ENCODE data around the gene CLPSL1.

The CLPSL1 gene

GRCh38 chr6:35824552-35825192, 43.9 kb downstream of the CLPSL1 start:
- CTCF ChIA-PET: no interaction called here

GRCh38 chr6:35829306-35829705, 48.5 kb downstream of the CLPSL1 start:
- no peak overlapping the region for H3K4me3 ChIP-seq (ENCODE audit: low read depth, low read length)
- POLR2A ChIA-PET: interaction anchor here (0.6 kb wide), 1 partner anchor 202 kb away, joined by 3 read pairs; no protein-coding TSS in a partner anchor
- no peak for DNase-seq (ENCODE audit: low read depth, low spot score)
- no peak for TF ChIP-seq CTCF (IDR thresholded peaks at IDR 0.05; ENCODE audit: insufficient read depth, low read length, missing control alignments)
- CTCF ChIA-PET: interaction anchor here (1.1 kb wide), 1 partner anchor 9 kb away, joined by 3 read pairs; no protein-coding TSS in a partner anchor

More at GRCh38 chr6:35824552-35825192, 43.9 kb downstream of the CLPSL1 start:
- TF ChIP-seq CTCF (IDR thresholded peaks at IDR 0.05; ENCODE audit: insufficient read depth, low read length, missing control alignments): no peak
- no peak for DNase-seq (ENCODE audit: low read depth, low spot score)
- no peak overlapping the region for H3K4me3 ChIP-seq (ENCODE audit: low read depth, low read length)
- POLR2A ChIA-PET: no interaction called here

- POLR2A ChIA-PET: no interaction called here
- DNase-seq (ENCODE audit: low read depth, low spot score): no peak
- TF ChIP-seq CTCF (IDR thresholded peaks at IDR 0.05; ENCODE audit: insufficient read depth, low read length, missing control alignments): no peak
- H3K4me3 ChIP-seq (ENCODE audit: low read depth, low read length): no peak overlapping the region
- CTCF ChIA-PET: no interaction called here
Observed at GRCh38 chr6:35831257-35832007, 50.6 kb downstream of the CLPSL1 start.

- no peak for DNase-seq (ENCODE audit: low read depth, low spot score)
- CTCF ChIA-PET: interaction anchor here (0.5 kb wide), 1 partner anchor 47 kb away, joined by 3 read pairs; no protein-coding TSS in a partner anchor
- H3K4me3 ChIP-seq (ENCODE audit: low read depth, low read length): no peak overlapping the region
- TF ChIP-seq CTCF (IDR thresholded peaks at IDR 0.05; ENCODE audit: insufficient read depth, low read length, missing control alignments): no peak
- POLR2A ChIA-PET: no interaction called here
Observed at GRCh38 chr6:35833536-35833935, 52.7 kb downstream of the CLPSL1 start.

Data from AG04449 (cell line).